Gastrocnemius medialis (tissue), 4 donors: ENCODE measurements around the gene PNMA3.
"Not testable (repeated sequence)": the region's sequence is repeated elsewhere in the genome, so short reads cannot be mapped to it uniquely, and the experiment has no call there.

ENCODE experiments used
- CTCF ChIP-seq, 5 experiments: fragments of 450-650 bp in 3 of 5; fragments of 200-600 bp in 2 of 5; sonication (generic) in 2 of 5; IDR thresholded peaks in 4 of 5; conservative IDR thresholded peaks in 1 of 5; 1 replicate in 4 of 5; 2 replicates in 1 of 5; pipeline ENCODE4 v1.5.1; 2016 to 2019; ENCODE audit warnings: antibody characterized with exemption in 5 of 5, mild to moderate bottlenecking in 3 of 5, moderate library complexity in 3 of 5
- POLR2A ChIP-seq, 2 donors: fragments of 450-650 bp; IDR thresholded peaks; one replicate each; pipeline ENCODE4 v1.6.1; 2017; ENCODE audit warnings: antibody characterized with exemption in 2 of 2, mild to moderate bottlenecking in 2 of 2, moderate library complexity in 2 of 2

- not testable (repeated sequence) for TF ChIP-seq CTCF (IDR thresholded peaks at IDR 0.05 in 4 of 5, conservative IDR thresholded peaks at IDR 0.05 in 1 of 5); POLR2A (IDR thresholded peaks at IDR 0.05)
Measured at GRCh38 chrX:153106092-153106801, 50.0 kb downstream of the PNMA3 start.
